ENCODE measurements around the gene CSTPP1.
"Not testable (repeated sequence)": the region's sequence is repeated elsewhere in the genome, so short reads cannot be mapped to it uniquely, and the experiment has no call there.

Gene CSTPP1

GRCh38 chr11:47105541-47105940 is 169.0 kb downstream of the CSTPP1 start:
- no peak for ATAC-seq

GRCh38 chr11:47105974-47106373 is 169.4 kb downstream of the CSTPP1 start:
- no peak for ATAC-seq

GRCh38 chr11:47106798-47107411 is 170.3 kb downstream of the CSTPP1 start:
- ATAC-seq, result no peak

DNA sequence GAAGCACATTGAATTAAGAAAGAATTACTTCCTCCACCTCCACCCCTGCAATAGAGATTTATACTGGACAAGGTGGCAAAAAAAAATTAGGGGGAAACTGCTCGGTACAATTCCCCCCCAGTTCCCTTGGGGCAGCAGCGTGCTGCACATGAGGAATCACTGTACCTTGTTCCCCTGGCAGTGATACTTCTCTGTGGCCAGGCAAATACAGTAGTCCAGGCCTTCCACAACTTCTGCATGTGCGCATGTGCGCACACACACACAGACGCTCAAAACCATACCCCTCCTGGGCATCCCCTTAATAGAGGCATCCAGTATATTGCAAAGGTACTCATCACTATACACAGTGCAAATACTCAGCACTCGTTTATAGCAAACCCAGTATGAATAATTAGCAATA is 171.2 kb downstream of the CSTPP1 start:
- no peak for ATAC-seq

DNA sequence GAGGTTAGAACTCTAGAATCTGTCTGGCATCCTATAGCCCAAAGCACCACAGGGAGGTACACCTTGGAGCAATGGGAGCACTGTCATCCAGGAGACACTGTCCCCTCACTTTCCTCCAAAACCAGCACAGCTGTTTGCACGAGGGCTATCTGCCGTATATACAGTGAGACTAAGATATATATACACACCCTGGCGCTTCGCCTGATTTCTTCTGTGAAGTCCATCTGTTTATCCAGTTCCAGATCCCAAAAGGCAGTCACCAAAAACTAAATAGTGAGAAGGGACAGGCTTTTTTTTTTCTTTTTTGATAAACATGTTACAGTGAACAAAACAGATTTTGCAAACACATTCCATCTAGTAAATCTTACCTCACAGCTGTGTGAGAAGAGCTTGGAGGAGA is 171.7 kb downstream of the CSTPP1 start:
- ATAC-seq, result no peak

- ATAC-seq, result no peak
These were observed 172.6 kb downstream of the CSTPP1 start for GRCh38 chr11:47109051-47109726.

- no peak for ATAC-seq
These were observed 173.2 kb downstream of the CSTPP1 start for GRCh38 chr11:47109727-47110246.

DNA sequence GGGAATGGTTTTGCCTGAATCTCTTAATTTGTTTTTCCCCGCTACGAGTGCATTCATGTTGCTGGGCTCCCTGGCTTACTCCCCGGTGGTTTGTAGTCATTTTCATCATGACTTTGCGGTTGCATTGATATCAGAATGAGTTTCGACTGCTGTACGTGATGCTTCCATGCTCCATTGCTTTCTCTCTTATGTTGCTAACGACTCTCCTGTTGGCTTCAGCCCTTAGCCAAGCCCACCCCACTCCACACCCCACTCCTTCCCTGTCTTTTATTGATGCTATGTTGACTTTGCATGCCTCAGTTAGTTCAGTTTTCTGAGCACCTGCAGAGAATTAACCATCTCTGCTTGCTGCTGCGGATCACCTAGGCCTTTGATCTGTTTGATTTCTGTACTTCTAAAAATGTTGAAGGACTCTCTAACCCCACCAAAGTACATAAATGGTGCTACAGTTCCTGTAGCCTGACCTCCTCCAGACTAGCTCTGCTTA is 174.8 kb downstream of the CSTPP1 start:
- no peak for ATAC-seq

- not testable (repeated sequence) for ATAC-seq
These were observed 176.4 kb downstream of the CSTPP1 start for GRCh38 chr11:47112941-47113340.

DNA sequence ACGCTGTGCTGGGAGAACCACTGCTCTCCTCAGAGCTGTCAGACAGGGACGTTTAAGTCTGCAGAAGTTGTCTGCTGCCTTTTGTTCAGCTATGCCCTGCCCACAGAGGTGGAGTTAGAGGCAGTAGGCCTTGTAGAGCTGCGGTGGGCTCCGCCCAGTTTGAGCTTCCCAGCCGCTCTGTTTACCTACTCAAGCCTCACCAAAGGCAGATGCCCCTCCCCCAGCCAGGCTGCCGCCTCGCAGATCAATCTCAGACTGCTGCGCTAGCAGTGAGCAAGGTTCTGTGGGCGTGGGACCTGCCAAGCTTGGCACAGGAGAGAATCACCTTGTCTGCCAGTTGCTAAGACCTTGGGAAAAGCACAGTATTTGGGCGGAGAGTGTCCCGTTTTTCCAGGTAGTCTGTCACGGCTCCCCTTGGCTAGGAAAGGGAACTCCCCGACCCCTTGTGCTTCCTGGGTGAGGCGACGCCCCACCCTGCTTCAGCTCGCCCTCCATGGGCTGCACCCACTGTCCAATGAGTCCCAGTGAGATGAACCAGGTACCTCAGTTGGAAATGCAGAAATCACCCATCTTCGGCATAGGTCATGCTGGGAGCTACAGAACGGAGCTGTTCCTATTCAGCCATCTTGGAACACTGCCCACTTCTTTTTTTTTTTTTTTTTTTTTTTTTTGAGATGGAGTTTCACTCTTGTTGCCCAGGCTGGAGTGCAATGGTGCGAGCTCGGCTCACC is 182.6 kb downstream of the CSTPP1 start:
- ATAC-seq, result not testable (repeated sequence)

- ATAC-seq, result no peak
These were observed 184.5 kb downstream of the CSTPP1 start for GRCh38 chr11:47121056-47121455.

DNA sequence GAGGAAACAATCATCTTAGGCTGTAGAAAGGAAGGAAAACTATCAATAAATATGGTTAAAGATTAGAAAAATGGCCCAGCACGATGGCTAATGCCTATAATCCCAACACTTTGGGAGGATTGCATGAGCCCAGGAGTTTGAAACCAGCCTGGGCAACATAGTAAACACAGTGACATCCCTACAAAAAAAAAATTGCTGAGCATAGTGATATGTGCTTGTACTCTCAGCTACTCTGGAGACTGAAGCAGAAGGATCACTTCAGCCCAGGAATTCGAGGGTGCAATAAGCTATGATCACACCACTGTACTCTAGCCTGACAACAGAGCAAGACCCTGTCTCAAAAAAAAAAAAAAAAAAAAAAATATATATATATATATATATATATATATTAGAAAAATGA is 185.2 kb downstream of the CSTPP1 start:
- no peak for ATAC-seq

DNA sequence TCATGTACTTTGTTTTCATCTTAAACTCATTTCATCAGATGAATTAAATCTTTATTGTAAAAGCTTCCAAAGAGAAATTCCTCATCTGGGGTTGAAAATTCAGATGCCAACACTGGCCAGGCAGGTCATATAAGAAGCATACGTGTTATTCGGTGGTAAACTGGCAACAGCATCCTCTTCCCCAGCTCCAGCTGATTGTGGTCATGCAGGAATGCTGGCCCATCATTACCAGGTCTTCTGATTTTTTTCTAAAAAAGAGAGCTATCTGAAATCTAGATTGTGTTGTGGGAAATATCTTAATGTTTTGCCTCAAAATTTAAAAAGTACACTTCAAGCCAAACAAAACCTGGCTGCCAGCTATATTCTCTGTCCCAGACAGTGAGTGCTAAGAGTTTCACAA is 186.5 kb downstream of the CSTPP1 start:
- no peak for ATAC-seq

DNA sequence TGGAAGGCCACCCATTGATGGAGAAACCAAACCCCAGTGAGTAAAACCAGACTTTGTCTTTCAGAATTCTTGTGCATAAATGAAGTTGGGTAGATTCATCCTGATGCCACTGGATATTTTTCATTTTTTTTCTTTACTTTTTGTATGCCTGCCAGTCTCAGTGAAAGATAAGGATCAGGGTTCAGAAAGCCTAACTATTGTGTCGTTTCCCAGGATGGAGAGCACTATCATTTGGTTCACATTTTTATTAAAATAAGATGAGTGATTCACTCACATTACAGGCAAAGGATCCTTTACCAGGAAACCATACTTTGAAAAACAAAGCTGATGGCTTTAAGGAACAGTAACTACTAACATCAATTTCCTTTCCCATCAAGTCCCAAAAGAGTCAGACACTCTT is 188.1 kb downstream of the CSTPP1 start:
- no peak for ATAC-seq

GRCh38 chr11:47125083-47125482 is 188.5 kb downstream of the CSTPP1 start:
- ATAC-seq, result no peak

DNA sequence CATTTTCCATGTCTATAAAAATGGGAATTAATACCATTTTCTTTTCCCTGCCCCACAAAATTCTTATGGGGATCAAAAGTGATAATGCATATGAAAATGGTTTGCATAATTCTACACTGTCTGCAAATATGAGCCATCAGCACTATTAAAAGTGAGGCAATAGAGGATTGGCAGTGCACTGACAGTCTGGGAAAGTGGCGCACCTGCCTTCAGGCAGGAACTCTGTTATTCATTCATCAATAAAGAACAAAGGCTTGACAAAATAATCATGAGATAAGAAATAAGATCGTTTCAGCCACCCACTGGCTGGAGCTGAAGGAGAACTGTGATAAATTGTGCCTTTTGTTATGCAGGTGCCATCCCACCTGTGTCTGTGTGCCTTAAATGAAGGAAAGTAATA is 190.7 kb downstream of the CSTPP1 start:
- no peak for ATAC-seq

- ATAC-seq, result no peak
These were observed 194.0 kb downstream of the CSTPP1 start for GRCh38 chr11:47130543-47130942.

DNA sequence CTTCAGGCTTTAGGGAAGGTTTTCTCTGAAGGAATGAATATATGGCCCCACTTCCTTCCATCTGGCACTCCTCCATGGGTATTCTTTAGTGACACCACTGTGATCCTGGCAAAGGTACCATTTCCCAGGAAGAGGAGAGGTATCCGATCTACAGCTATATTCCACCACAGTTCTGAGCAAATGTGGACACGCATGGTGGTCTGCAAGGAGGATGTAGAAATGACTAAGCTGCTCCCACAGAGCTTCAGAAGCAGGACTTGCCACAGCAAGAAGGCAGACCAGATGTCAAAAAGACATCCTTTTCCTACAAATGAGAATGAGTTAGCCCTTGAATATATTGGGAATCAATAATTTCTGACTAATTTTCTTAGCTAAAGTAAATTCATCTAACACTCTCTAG is 194.6 kb downstream of the CSTPP1 start:
- no peak for ATAC-seq

GRCh38 chr11:47132490-47132889 is 195.9 kb downstream of the CSTPP1 start:
- no peak for ATAC-seq

DNA sequence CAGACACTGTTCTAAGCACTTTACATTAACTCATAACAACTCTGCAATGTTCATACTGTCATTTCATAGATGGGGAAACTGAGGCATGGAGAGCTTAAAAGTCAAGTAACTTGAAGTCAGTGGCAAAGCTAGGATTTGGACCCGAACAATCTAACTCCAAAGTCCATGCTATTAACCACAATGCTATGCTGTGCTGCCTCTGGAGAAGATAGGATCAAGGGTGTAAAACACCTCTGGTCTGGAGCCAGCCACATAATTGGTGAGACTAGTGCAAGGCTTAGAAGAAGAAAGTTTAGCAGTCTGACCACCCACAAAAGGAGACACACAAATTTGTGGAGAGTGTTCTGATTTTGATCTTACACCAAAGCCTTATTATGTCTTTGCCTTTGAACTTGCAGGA is 196.4 kb downstream of the CSTPP1 start:
- ATAC-seq, result no peak

DNA sequence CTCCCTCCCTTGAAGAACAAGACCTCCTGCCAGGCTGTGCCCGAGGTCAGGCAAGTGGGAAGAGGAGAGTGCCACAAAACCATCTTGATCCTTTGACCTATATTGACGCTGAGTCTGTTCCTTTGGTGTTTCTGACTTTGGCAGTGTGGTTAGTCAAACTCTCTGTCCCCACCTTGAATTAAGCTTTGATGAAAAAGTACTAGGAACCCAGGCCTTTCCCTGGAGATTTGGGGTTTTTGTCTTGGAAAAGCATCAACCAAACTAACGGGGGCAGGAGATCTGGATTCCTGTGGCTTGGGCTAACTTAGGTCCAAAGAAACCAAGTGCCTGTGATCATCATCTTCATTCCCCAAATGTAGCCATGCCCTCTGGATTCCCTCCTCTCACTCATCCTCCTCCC is 199.8 kb downstream of the CSTPP1 start:
- no peak for ATAC-seq

GRCh38 chr11:47136921-47137320 is 200.4 kb downstream of the CSTPP1 start:
- ATAC-seq, result no peak

DNA sequence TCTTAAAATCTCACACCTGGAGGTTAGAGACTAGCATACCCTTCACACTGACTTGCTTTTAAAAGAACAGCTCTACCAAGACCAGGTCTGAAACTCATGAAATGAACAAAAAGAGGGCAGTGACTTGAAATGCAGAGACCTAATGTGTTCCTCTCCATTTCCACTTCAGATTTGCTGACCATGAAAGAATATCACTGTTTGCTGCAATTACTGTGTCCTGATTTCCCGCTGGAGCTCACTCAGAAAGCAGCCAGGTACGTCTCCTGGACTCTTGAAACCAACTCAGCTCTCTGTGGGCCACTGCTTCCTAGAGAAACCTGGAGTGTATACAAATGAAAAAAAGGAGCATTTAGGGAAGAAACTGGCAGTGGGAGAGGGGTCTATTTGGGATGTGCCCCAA is 200.9 kb downstream of the CSTPP1 start:
- ATAC-seq, result no peak

DNA sequence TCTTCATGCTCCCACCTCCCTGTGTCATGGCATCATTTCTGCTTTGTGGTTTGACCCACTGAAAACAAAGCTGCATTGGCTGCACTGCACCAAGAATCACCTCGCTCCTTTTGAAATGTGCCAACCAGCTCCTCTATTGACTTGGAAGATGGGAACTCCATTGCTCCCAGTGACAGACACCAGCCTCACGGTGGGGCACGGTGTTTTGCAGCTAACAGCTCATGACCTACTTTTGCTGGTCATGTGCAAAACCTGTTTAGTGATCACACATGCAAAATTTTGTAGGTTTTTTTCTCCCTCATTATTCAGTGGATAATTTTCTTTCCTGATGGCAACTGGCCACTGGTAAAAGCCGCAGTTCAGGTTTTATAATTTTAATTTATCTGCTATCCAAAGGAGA is 203.3 kb downstream of the CSTPP1 start:
- no peak for ATAC-seq

Measured in activated CD4-positive, CD25-positive, alpha-beta regulatory T cell treated with anti-CD3 and anti-CD28 coated beads, Interleukin-2, amount 50 U/mL, for 24 hours (primary cell).